Body of pancreas (tissue), 4 donors: ENCODE measurements around the gene MRPS7.

Experiments
- POLR2A ChIP-seq, 3 donors: fragments of 450-650 bp; IDR thresholded peaks; one replicate each; pipeline ENCODE4 v1.6.1; 2016; ENCODE audit warnings: antibody characterized with exemption in 3 of 3, mild to moderate bottlenecking in 2 of 3
- TF ChIP-seq, protein P1 (sequence below), 7 experiments: fragments of 450-650 bp in 4 of 7; fragments of 200-600 bp in 3 of 7; sonication (generic) in 3 of 7; IDR thresholded peaks; one replicate each; pipeline ENCODE4 v1.5.1; 2016 to 2019; ENCODE audit warnings: antibody characterized with exemption in 7 of 7

DNA sequence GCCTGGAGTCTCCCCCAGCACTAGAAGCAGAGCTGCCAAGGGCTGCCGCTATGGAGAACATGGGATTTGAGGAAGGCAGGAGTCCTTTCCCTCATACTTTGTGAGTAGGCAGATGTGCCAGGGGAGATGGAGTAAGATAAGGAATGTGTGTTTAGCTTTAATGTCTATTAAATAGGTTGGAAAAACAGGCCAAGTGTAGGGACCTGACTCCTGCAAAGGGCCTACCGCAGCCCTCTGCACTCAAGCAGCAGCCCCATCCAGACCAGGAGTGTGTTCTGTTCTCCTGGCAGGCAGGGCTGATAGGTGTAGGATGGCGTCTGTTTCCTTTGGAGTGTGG lies 11.1 kb downstream of the MRPS7 start:
- TF ChIP-seq POLR2A (IDR thresholded peaks at IDR 0.05): no peak
- TF ChIP-seq, protein P1, sequence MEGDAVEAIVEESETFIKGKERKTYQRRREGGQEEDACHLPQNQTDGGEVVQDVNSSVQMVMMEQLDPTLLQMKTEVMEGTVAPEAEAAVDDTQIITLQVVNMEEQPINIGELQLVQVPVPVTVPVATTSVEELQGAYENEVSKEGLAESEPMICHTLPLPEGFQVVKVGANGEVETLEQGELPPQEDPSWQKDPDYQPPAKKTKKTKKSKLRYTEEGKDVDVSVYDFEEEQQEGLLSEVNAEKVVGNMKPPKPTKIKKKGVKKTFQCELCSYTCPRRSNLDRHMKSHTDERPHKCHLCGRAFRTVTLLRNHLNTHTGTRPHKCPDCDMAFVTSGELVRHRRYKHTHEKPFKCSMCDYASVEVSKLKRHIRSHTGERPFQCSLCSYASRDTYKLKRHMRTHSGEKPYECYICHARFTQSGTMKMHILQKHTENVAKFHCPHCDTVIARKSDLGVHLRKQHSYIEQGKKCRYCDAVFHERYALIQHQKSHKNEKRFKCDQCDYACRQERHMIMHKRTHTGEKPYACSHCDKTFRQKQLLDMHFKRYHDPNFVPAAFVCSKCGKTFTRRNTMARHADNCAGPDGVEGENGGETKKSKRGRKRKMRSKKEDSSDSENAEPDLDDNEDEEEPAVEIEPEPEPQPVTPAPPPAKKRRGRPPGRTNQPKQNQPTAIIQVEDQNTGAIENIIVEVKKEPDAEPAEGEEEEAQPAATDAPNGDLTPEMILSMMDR (IDR thresholded peaks at IDR 0.05): no peak
